A549 (cell line): ENCODE results near the gene GINS2. TPM values are rescaled to one million over a fixed set of nuclear protein-coding genes. Genes with fewer than 3 reads are reported as not detected.

Experiments used
- ATAC-seq, 2 experiments: fragments of 200-7000 bp in 1 of 2; fragments of >200 bp in 1 of 2; cut with Nextera tagmentation in 1 of 2; cut with Tn5 transposase in 1 of 2; 3 replicates each; pipeline versions ENCODE4 v1.8.0 to v1.9.1; 2018 to 2020; ENCODE audit warnings: mild to moderate bottlenecking in 1 of 2, moderate library complexity in 1 of 2
- CTCF ChIA-PET: fragments of 300-600 bp; sonication (Branson Sonifier 250); formaldehyde crosslinking; extraction: SDS; loops from one replicate; lab custom pipeline; 2021; ENCODE audit warnings: antibody characterized with exemption, inconsistent platforms; lab: Yijun Ruan, JAX
- POLR2A ChIA-PET: fragments of 350-600 bp; formaldehyde crosslinking; extraction: SDS; loops from one replicate; lab custom pipeline; 2021; ENCODE audit warnings: antibody characterized with exemption, inconsistent platforms; lab: Yijun Ruan, JAX
- DNase-seq, 2 experiments: peaks; one replicate each; pipeline versions ENCODE4 v3.0.0 to v3.0.0-alpha.2; 2011 to 2016; ENCODE audit warnings: low read depth in 1 of 2, low spot score in 1 of 2
- FAIRE-seq: peaks from 2 replicates; lab custom pipeline; 2011; peaks lifted over from hg19 to GRCh38; lab: Jason Lieb, UNC
- H3K27ac ChIP-seq, 2 experiments: fragments of >200 bp; sonication (Bioruptor Twin); formaldehyde crosslinking; 3 replicates each; pipeline ENCODE4 v1.5.1; 2016 to 2017
- H3K4me1 ChIP-seq: fragments of >200 bp; sonication (Bioruptor Twin); formaldehyde crosslinking; 3 replicates; pipeline ENCODE4 v1.6.1; 2016
- H3K4me2 ChIP-seq: fragments of >200 bp; sonication (Bioruptor Twin); formaldehyde crosslinking; 3 replicates; pipeline ENCODE4 v1.6.1; 2016
- H3K4me3 ChIP-seq: fragments of >200 bp; sonication (Bioruptor Twin); formaldehyde crosslinking; 3 replicates; pipeline ENCODE4 v1.5.1; 2016
- H3K9me3 ChIP-seq: fragments of >200 bp; sonication (Bioruptor Twin); formaldehyde crosslinking; 3 replicates; pipeline ENCODE4 v1.6.1; 2016
- CHD2 ChIP-seq: fragments of 150-350 bp; IDR thresholded peaks from 2 replicates; pipeline ENCODE4 v1.6.1; 2014; ENCODE audit warnings: low read length; ENCODE audit not compliant: partially characterized antibody
- CTCF ChIP-seq: fragments of >200 bp; sonication (Bioruptor Twin); formaldehyde crosslinking; IDR thresholded peaks from 3 replicates; pipeline ENCODE4 v1.5.1; 2016
- EHMT2 ChIP-seq: fragments of 200-600 bp; sonication (generic); IDR thresholded peaks from 2 replicates; pipeline ENCODE4 v1.6.1; 2016; ENCODE audit warnings: antibody characterized with exemption, low read depth, mild to moderate bottlenecking, moderate library complexity
- ESRRA ChIP-seq: fragments of 150-350 bp; IDR thresholded peaks from 2 replicates; pipeline ENCODE4 v1.6.1; 2014; ENCODE audit warnings: mild to moderate bottlenecking, low read length, borderline replicate concordance
- GATA3 ChIP-seq: IDR thresholded peaks from 2 replicates; pipeline ENCODE4 v1.6.1; 2012; ENCODE audit warnings: borderline replicate concordance
- HEYL ChIP-seq: fragments of 250-450 bp; sonication (Bioruptor Pico); IDR thresholded peaks from 2 replicates; pipeline ENCODE4 v1.8.0; 2021; ENCODE audit warnings: mild to moderate bottlenecking, moderate library complexity
- HOXA7 ChIP-seq: fragments of 250-450 bp; sonication (Bioruptor Pico); IDR thresholded peaks from 2 replicates; pipeline ENCODE4 v1.5.0; 2020; ENCODE audit warnings: mild to moderate bottlenecking, moderate library complexity
- HOXB13 ChIP-seq: fragments of 250-450 bp; sonication (Bioruptor Pico); IDR thresholded peaks from 2 replicates; pipeline ENCODE4 v1.5.0; 2020; ENCODE audit warnings: low read depth, mild to moderate bottlenecking, moderate library complexity
- JUN ChIP-seq, 2 experiments: fragments of >200 bp; sonication (Bioruptor Twin); formaldehyde crosslinking; IDR thresholded peaks; 2 replicates in 1 of 2; 3 replicates in 1 of 2; pipeline ENCODE4 v1.6.1; 2016 to 2017
- MAFK ChIP-seq: fragments of 450-650 bp; IDR thresholded peaks from 2 replicates; pipeline ENCODE4 v1.6.1; 2014; ENCODE audit not compliant: partially characterized antibody
- MAZ ChIP-seq: fragments of 150-350 bp; IDR thresholded peaks from 2 replicates; pipeline ENCODE4 v1.6.1; 2014; ENCODE audit warnings: antibody characterized with exemption, low read depth, low read length, borderline replicate concordance
- NR3C1 ChIP-seq: fragments of >200 bp; sonication (Bioruptor Twin); formaldehyde crosslinking; IDR thresholded peaks from 3 replicates; pipeline ENCODE4 v1.6.1; 2017
- PBX3 ChIP-seq: IDR thresholded peaks from 2 replicates; pipeline ENCODE4 v1.6.1; 2012
- POLR2AphosphoS2 ChIP-seq: conservative IDR thresholded peaks from 2 replicates; pipeline ENCODE4 v1.6.1; 2012; ENCODE audit warnings: low read length, improper control_type of control experiment, inconsistent platforms
- ZFP36 ChIP-seq: fragments of 450-650 bp; IDR thresholded peaks from 2 replicates; pipeline ENCODE4 v1.6.1; 2014; ENCODE audit warnings: borderline replicate concordance; ENCODE audit not compliant: partially characterized antibody
- WGBS: methylation state at CpG from one replicate; pipeline ENCODE4 v1.1.6; 2017; ENCODE audit errors: missing lambda C conversion rate; 5-methylcytosine and 5-hydroxymethylcytosine counted together
- polyA plus RNA-seq, 4 experiments: library from polyadenylated mRNA; depleted of rRNA in 3 of 4; stranded (reverse); fragments of >200 nt; fragmentation: RNase III in 1 of 4; extraction: RNeasy Plus Mini Kit Qiagen cat#74134 plus additional on column Dnase treatment in 1 of 4; gene quantifications; 2 replicates in 3 of 4; 3 replicates in 1 of 4; pipeline ENCODE4 v1.2.3, GENCODE V29; 2011 to 2017

GINS2 gene
- polyA plus RNA-seq, 2 of the 4 experiments (the other 2 are of a cell fraction): 25.4 to 28.7 TPM

- POLR2A ChIA-PET: no interaction called here
- Histone ChIP-seq H3K4me3 (no peak overlapping the region), H3K4me2 (no peak overlapping the region), H3K27ac (no peak overlapping the region), H3K4me1 (no peaks in the 10 kb centered on the region), H3K9me3 (no peaks in the 10 kb centered on the region; the same call in 2 of the 3 replicates)
- DNase-seq (no peak), FAIRE-seq (no peak), ATAC-seq (peak in 1 of 2 experiments; percentile 23; a peak in 3 of 6 replicates)
- CTCF ChIA-PET: interaction anchor here (0.7 to 9.7 kb wide), 8 partner anchors 8 to 357 kb away, joined by 3 to 93 read pairs (median 5); no protein-coding TSS in a partner anchor
- WGBS: 92% methylated on average over 27 of the region's 27 CpGs
- no peak for TF ChIP-seq NR3C1
- TF ChIP-seq CTCF: 0 out of 3 replicates have a peak, but pooled peaks have one; percentile 17
Measured at GRCh38 chr16:85631802-85632393, 56.9 kb downstream of the GINS2 start.

GRCh38 chr16:85631230-85631629 is 57.5 kb downstream of the GINS2 start:
- Histone ChIP-seq H3K9me3 (no peaks in the 10 kb centered on the region; the same call in 2 of the 3 replicates), H3K4me2 (no peak overlapping the region), H3K27ac (no peak overlapping the region), H3K4me1 (no peaks in the 10 kb centered on the region), H3K4me3 (no peak overlapping the region)
- TF ChIP-seq CHD2: no peak
- TF ChIP-seq PBX3: no peak
- no peak for TF ChIP-seq HOXB13 (CRISPR knock-in tag)
- no peak for TF ChIP-seq JUN (IDR thresholded peaks at IDR 0.05)
- no peak for TF ChIP-seq ESRRA
- DNase-seq (no peak), FAIRE-seq (no peak), ATAC-seq (no peak)
- WGBS: 89% methylated on average over 10 of the region's 11 CpGs
- POLR2A ChIA-PET: no interaction called here
- CTCF ChIA-PET: interaction anchor here (1.0 to 9.7 kb wide), 11 partner anchors 9 to 356 kb away, joined by 3 to 93 read pairs (median 5); no protein-coding TSS in a partner anchor

GRCh38 chr16:85629853-85630252 is 58.9 kb downstream of the GINS2 start:
- ChIA-PET CTCF (interaction anchor here (1.6 to 9.7 kb wide), 5 partner anchors 8 to 211 kb away, joined by 3 to 93 read pairs (median 4); no protein-coding TSS in a partner anchor), POLR2A (no interaction called here)
- Histone ChIP-seq H3K27ac (no peak overlapping the region), H3K4me3 (no peak overlapping the region), H3K4me2 (no peak overlapping the region), H3K9me3 (no peaks in the 10 kb centered on the region; the same call in 2 of the 3 replicates), H3K4me1 (no peaks in the 10 kb centered on the region)
- WGBS: 98% methylated on average over 5 of the region's 5 CpGs
- FAIRE-seq: no peak
- DNase-seq: no peak
- TF ChIP-seq MAZ (no peak), ZFP36 (peak; percentile 35), HOXA7 (CRISPR knock-in tag) (no peak)
- ATAC-seq: no peak

GRCh38 chr16:85629326-85629725 is 59.4 kb downstream of the GINS2 start:
- Histone ChIP-seq H3K4me1 (no peaks in the 10 kb centered on the region), H3K4me3 (no peak overlapping the region), H3K27ac (no peak overlapping the region), H3K9me3 (no peaks in the 10 kb centered on the region; the same call in 2 of the 3 replicates), H3K4me2 (no peak overlapping the region)
- 100% methylated on average over 3 of the region's 10 CpGs for WGBS
- ATAC-seq (no peak), FAIRE-seq (no peak), DNase-seq (no peak)
- no peak for TF ChIP-seq CHD2
- no peak for TF ChIP-seq MAZ
- TF ChIP-seq MAFK: no peak
- TF ChIP-seq GATA3: no peak
- no peak for TF ChIP-seq HEYL
- no peak for TF ChIP-seq POLR2AphosphoS2
- TF ChIP-seq EHMT2: no peak
- no peak for TF ChIP-seq HOXB13 (CRISPR knock-in tag)
- TF ChIP-seq HOXA7 (CRISPR knock-in tag): no peak
- ChIA-PET CTCF (interaction anchor here (2.0 to 9.7 kb wide), 2 partner anchors 12 to 20 kb away, joined by 5 to 93 read pairs; no protein-coding TSS in a partner anchor), POLR2A (no interaction called here)
